ENCODE data around the gene DMXL1.

Gene DMXL1

GRCh38 chr5:119036101-119036762 is 34.7 kb upstream of the DMXL1 start:
- no peak overlapping the region for H3K27ac ChIP-seq (ENCODE audit: insufficient read depth, low read length, poor library complexity, severe bottlenecking)
- H3K36me3 ChIP-seq (ENCODE audit: control insufficient read depth, insufficient read depth, low read length), result no peaks in the 10 kb centered on the region
- no peak overlapping the region for H3K4me3 ChIP-seq (ENCODE audit: insufficient read depth, low read depth, low read length, poor library complexity, severe bottlenecking)
- H3K9me3 ChIP-seq (ENCODE audit: control insufficient read depth, low read length), result no peaks in the 10 kb centered on the region
- DNase-seq, result no peak
- no peaks in the 10 kb centered on the region for H3K27me3 ChIP-seq (replicated peaks; ENCODE audit: control insufficient read depth, insufficient read depth, low read length, poor library complexity, severe bottlenecking)
- no peaks in the 10 kb centered on the region for H3K4me1 ChIP-seq (ENCODE audit: control insufficient read depth, insufficient read depth, low read length, poor library complexity, severe bottlenecking)

GRCh38 chr5:119037496-119038215 is 33.2 kb upstream of the DMXL1 start:
- Histone ChIP-seq H3K9me3 (ENCODE audit: control insufficient read depth, low read length) (no peaks in the 10 kb centered on the region), H3K4me1 (ENCODE audit: control insufficient read depth, insufficient read depth, low read length, poor library complexity, severe bottlenecking) (no peaks in the 10 kb centered on the region)
- no peak for DNase-seq

GRCh38 chr5:119048246-119048645 is 22.6 kb upstream of the DMXL1 start:
- H3K9me3 ChIP-seq (ENCODE audit: control insufficient read depth, low read length), result no peaks in the 10 kb centered on the region
- no peak overlapping the region for H3K4me3 ChIP-seq (ENCODE audit: insufficient read depth, low read depth, low read length, poor library complexity, severe bottlenecking)
- no peak overlapping the region for H3K27ac ChIP-seq (ENCODE audit: insufficient read depth, low read length, poor library complexity, severe bottlenecking)
- no peaks in the 10 kb centered on the region for H3K27me3 ChIP-seq (replicated peaks; ENCODE audit: control insufficient read depth, insufficient read depth, low read length, poor library complexity, severe bottlenecking)
- no peaks in the 10 kb centered on the region for H3K36me3 ChIP-seq (ENCODE audit: control insufficient read depth, insufficient read depth, low read length)
- DNase-seq, result no peak
- H3K4me1 ChIP-seq (ENCODE audit: control insufficient read depth, insufficient read depth, low read length, poor library complexity, severe bottlenecking), result no peaks in the 10 kb centered on the region

More at GRCh38 chr5:119037496-119038215, 33.2 kb upstream of the DMXL1 start:
- no peaks in the 10 kb centered on the region for H3K36me3 ChIP-seq (ENCODE audit: control insufficient read depth, insufficient read depth, low read length)
- H3K4me3 ChIP-seq (ENCODE audit: insufficient read depth, low read depth, low read length, poor library complexity, severe bottlenecking), result no peak overlapping the region
- H3K27ac ChIP-seq (ENCODE audit: insufficient read depth, low read length, poor library complexity, severe bottlenecking), result no peak overlapping the region
- H3K27me3 ChIP-seq (replicated peaks; ENCODE audit: control insufficient read depth, insufficient read depth, low read length, poor library complexity, severe bottlenecking), result no peaks in the 10 kb centered on the region

GRCh38 chr5:119049824-119050449 is 20.9 kb upstream of the DMXL1 start:
- Histone ChIP-seq H3K4me3 (ENCODE audit: insufficient read depth, low read depth, low read length, poor library complexity, severe bottlenecking) (no peak overlapping the region), H3K27ac (ENCODE audit: insufficient read depth, low read length, poor library complexity, severe bottlenecking) (no peak overlapping the region), H3K36me3 (ENCODE audit: control insufficient read depth, insufficient read depth, low read length) (no peaks in the 10 kb centered on the region), H3K4me1 (ENCODE audit: control insufficient read depth, insufficient read depth, low read length, poor library complexity, severe bottlenecking) (no peaks in the 10 kb centered on the region), H3K27me3 (replicated peaks; ENCODE audit: control insufficient read depth, insufficient read depth, low read length, poor library complexity, severe bottlenecking) (no peaks in the 10 kb centered on the region), H3K9me3 (ENCODE audit: control insufficient read depth, low read length) (no peaks in the 10 kb centered on the region)
- no peak for DNase-seq

- Histone ChIP-seq H3K4me1 (ENCODE audit: control insufficient read depth, insufficient read depth, low read length, poor library complexity, severe bottlenecking) (no peaks in the 10 kb centered on the region), H3K9me3 (ENCODE audit: control insufficient read depth, low read length) (no peaks in the 10 kb centered on the region), H3K27ac (ENCODE audit: insufficient read depth, low read length, poor library complexity, severe bottlenecking) (no peak overlapping the region), H3K36me3 (ENCODE audit: control insufficient read depth, insufficient read depth, low read length) (no peaks in the 10 kb centered on the region), H3K4me3 (ENCODE audit: insufficient read depth, low read depth, low read length, poor library complexity, severe bottlenecking) (no peak overlapping the region), H3K27me3 (replicated peaks; ENCODE audit: control insufficient read depth, insufficient read depth, low read length, poor library complexity, severe bottlenecking) (no peaks in the 10 kb centered on the region)
- DNase-seq, result no peak
These were observed 16.8 kb upstream of the DMXL1 start for GRCh38 chr5:119054101-119054500.

- Histone ChIP-seq H3K36me3 (ENCODE audit: control insufficient read depth, insufficient read depth, low read length) (no peaks in the 10 kb centered on the region), H3K9me3 (ENCODE audit: control insufficient read depth, low read length) (no peaks in the 10 kb centered on the region), H3K27me3 (replicated peaks; ENCODE audit: control insufficient read depth, insufficient read depth, low read length, poor library complexity, severe bottlenecking) (no peaks in the 10 kb centered on the region), H3K4me3 (ENCODE audit: insufficient read depth, low read depth, low read length, poor library complexity, severe bottlenecking) (no peak overlapping the region), H3K4me1 (ENCODE audit: control insufficient read depth, insufficient read depth, low read length, poor library complexity, severe bottlenecking) (no peaks in the 10 kb centered on the region), H3K27ac (ENCODE audit: insufficient read depth, low read length, poor library complexity, severe bottlenecking) (no peak overlapping the region)
- no peak for DNase-seq
These were observed 15.6 kb upstream of the DMXL1 start for GRCh38 chr5:119055294-119055693.

GRCh38 chr5:119058979-119059529 is 11.8 kb upstream of the DMXL1 start:
- H3K27ac ChIP-seq (ENCODE audit: insufficient read depth, low read length, poor library complexity, severe bottlenecking), result no peak overlapping the region
- no peak overlapping the region for H3K4me3 ChIP-seq (ENCODE audit: insufficient read depth, low read depth, low read length, poor library complexity, severe bottlenecking)
- H3K36me3 ChIP-seq (ENCODE audit: control insufficient read depth, insufficient read depth, low read length), result no peaks in the 10 kb centered on the region
- no peaks in the 10 kb centered on the region for H3K9me3 ChIP-seq (ENCODE audit: control insufficient read depth, low read length)
- DNase-seq, result no peak
- no peaks in the 10 kb centered on the region for H3K27me3 ChIP-seq (replicated peaks; ENCODE audit: control insufficient read depth, insufficient read depth, low read length, poor library complexity, severe bottlenecking)
- H3K4me1 ChIP-seq (ENCODE audit: control insufficient read depth, insufficient read depth, low read length, poor library complexity, severe bottlenecking), result no peaks in the 10 kb centered on the region

GRCh38 chr5:119059740-119060255 is 11.1 kb upstream of the DMXL1 start:
- Histone ChIP-seq H3K36me3 (ENCODE audit: control insufficient read depth, insufficient read depth, low read length) (no peaks in the 10 kb centered on the region), H3K27ac (ENCODE audit: insufficient read depth, low read length, poor library complexity, severe bottlenecking) (no peak overlapping the region), H3K4me3 (ENCODE audit: insufficient read depth, low read depth, low read length, poor library complexity, severe bottlenecking) (no peak overlapping the region), H3K4me1 (ENCODE audit: control insufficient read depth, insufficient read depth, low read length, poor library complexity, severe bottlenecking) (no peaks in the 10 kb centered on the region), H3K27me3 (replicated peaks; ENCODE audit: control insufficient read depth, insufficient read depth, low read length, poor library complexity, severe bottlenecking) (no peaks in the 10 kb centered on the region), H3K9me3 (ENCODE audit: control insufficient read depth, low read length) (no peaks in the 10 kb centered on the region)
- DNase-seq, result no peak

GRCh38 chr5:119063579-119064379 is 7.1 kb upstream of the DMXL1 start:
- H3K4me3 ChIP-seq (ENCODE audit: insufficient read depth, low read depth, low read length, poor library complexity, severe bottlenecking), result no peak overlapping the region
- H3K4me1 ChIP-seq (ENCODE audit: control insufficient read depth, insufficient read depth, low read length, poor library complexity, severe bottlenecking), result no peaks in the 10 kb centered on the region
- no peaks in the 10 kb centered on the region for H3K27me3 ChIP-seq (replicated peaks; ENCODE audit: control insufficient read depth, insufficient read depth, low read length, poor library complexity, severe bottlenecking)
- no peaks in the 10 kb centered on the region for H3K9me3 ChIP-seq (ENCODE audit: control insufficient read depth, low read length)
- H3K27ac ChIP-seq (ENCODE audit: insufficient read depth, low read length, poor library complexity, severe bottlenecking), result no peak overlapping the region
- no peaks in the 10 kb centered on the region for H3K36me3 ChIP-seq (ENCODE audit: control insufficient read depth, insufficient read depth, low read length)
- no peak for DNase-seq
